ENCODE data around the gene HDAC4.
"Not testable (repeated sequence)": the region's sequence is repeated elsewhere in the genome, so short reads cannot be mapped to it uniquely, and the experiment has no call there.

HDAC4 gene

DNA sequence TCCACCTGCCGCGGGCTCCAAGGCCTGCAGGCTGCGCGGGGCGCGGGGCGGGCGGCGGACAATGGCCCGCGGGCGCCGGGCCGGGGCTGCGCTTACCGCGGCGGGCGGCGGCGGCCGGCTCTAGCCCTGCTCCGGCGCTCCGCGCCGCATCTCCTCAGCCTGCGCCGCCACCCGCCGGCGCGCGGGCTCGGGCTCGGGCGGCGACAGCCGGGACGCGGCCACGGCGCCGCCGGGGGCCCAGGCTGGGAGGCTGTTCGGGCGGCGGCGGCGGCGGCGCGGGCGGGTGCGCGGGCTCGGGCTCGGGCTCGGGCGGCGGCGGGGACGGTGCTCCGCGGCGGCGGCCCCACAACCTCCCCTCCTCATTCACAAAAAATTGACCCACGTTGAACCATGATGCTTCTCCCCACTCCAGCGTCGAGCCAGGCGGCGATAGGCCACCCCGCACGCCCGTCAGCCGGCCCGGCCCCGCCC is at the start of gene HDAC4:
Gene HDAC4 (minus strand): TSS at position 425 of the 471 bp plus-strand sequence. CDS start 48,321 bp downstream, outside the sequence.
- DNase-seq = peak; percentile 4

DNA sequence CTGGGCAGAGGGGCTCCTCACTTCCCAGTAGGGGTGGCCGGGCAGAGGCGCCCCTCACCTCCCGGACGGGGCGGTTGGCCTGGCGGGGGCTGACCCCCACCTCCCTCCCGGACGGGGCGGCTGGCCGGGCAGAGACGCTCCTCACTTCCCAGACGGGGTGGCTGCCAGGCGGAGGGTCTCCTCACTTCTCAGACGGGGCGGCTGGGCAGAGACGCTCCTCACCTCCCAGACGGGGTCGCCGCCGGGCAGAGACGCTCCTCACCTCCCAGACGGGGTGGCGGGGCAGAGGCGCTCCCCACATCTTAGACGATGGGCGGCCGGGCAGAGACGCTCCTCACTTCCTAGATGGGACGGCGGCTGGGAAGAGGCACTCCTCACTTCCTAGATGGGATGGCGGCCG is 48.6 kb upstream of the HDAC4 start:
- DNase-seq = not testable (repeated sequence)

DNA sequence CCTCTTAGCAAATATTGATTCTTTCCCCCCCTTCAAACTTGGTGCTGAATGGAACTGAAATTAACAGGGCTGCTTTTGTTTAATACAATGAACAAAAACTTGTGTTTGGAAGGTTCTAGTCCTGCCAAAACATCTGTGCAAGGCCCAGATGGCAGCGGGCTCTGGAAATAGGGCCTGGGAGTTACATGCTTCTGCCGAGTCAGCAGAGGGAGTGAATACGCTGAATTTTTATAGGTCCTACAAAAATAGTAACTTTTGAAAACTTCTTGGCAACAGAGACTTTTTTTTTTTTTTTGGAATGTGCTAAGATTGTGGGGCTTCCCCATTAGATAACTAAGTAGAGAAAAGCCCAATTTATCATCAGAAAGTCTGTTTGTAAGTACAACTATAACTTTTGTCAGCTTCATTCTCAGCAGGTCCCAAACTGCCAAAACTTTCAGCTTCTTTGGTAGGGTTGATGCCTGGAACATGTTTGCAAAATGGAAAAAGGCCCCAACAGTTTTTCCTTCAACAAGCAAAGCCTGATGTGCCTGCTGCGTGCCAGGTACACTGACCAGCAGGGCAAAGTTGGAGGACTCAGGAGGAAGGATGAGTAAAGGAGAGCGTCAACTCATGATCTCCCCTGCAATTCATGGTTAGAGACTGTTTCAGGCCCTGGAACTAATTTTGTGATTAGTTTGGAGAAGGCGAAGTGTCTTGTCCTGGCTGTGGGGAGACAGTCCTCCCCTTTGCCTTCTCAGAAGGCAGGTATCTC is 45.1 kb upstream of the HDAC4 start:
- no peak for DNase-seq

DNA sequence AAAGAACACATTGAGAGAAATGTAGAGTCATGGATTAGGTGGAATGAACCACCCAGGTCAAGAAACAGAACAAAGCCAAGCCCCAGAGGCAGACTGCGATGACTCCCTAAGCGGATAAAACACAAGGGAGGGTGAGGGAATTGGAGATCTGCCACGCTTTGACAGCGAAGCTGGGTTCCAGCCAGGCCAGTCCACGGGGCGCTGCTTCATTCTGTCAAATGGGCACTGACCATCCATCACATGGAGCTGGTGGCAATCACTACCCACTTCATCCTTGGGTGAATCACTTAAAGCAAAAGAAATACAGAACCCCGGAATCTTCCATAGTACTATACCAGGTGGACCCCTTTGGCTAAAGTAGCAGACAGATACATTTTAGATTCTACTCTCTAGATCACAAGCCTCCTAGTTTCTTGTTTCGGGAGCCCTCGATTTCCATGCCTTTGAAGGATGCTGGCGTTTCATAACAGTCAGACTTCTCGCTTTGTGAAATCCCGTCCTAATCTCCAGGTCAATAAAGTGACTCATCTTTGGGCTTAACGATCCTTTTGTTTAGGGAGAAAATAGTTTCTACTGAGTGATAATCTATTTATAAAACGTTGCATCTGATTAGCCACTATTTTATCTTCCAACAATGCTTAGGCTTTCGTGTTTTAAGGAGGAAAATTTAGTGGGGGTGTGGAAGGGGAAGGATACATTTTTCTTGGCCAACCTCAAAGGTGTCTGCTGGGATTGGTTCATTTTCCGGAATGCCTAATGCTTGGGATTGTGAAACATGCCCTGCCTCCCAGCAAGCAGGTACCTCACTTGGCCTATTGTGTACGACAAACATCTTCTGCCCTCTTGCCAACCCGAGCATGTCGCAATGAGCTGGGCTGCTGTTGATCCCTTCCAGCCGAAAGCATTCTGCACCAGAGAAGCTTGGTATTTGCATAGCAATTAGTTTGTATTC is 44.1 kb upstream of the HDAC4 start:
- no peak for DNase-seq

DNA sequence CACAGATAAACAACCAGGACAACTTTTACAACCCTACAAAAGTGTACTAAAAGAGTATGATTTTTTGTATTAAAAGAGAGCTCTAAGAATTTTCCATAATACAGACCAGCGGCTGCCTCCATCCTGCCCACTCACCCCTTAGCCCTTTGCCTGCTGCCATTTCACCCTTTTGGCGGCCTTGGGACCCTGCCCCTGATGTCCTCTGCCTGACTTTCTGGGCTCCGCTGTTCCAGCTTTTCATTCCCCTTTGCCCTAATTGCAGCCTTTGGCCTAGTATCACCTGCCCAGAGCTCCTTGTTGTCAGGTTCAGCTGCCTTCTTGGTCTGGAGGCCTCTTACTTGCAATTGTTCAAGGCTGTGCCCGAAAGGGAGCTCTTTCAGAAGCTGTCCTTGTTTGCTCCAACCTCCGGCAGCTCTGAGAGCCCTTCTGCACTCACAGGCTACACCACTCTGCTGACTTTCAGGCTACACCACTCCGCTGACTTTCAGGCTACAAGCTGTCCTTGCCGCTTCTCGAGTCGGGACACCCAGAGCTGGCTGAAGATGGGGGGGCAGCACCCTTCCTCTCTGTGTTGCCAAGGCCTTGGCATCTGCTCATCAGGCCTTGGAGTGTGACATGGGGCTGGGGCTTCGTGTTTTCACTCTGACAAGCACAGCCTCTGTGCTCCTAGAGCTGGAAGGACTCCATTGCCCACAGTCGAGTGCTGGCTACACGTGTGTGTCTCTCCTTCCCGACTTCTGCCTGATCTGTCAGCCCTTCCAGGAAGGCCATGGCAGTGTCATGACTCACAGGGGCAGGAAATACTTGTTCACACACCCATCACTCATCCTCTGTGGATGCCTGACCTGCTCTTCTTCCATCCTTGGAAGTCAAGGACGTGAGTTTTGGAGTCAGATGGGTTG is 43.1 kb upstream of the HDAC4 start:
- no peak for DNase-seq

DNA sequence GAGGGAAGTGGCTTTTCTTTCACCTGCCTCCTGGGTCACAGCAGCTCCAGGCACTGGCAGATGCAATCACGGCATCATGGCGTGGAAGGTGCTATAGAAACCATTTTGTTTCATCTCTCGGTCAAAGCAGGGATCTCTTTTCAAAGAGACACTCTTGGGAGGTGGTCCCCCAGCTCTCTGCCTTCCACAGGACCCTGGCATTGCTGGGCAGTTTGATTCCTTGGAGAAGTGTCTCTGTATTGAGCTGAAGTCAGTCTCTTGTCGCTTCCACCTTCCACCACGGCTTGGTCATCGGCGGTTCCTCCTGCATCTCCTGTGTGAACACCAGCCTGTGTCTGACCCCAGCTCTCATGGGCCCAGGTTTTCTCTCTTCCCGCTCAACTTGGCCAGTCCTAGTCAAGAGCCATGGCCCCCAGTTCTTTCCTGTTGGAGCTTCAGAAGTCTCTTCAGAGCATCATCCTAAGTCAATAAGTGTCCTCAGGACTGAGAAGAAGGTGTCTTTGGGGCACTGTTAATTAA is 42.3 kb upstream of the HDAC4 start:
- no peak for DNase-seq

DNA sequence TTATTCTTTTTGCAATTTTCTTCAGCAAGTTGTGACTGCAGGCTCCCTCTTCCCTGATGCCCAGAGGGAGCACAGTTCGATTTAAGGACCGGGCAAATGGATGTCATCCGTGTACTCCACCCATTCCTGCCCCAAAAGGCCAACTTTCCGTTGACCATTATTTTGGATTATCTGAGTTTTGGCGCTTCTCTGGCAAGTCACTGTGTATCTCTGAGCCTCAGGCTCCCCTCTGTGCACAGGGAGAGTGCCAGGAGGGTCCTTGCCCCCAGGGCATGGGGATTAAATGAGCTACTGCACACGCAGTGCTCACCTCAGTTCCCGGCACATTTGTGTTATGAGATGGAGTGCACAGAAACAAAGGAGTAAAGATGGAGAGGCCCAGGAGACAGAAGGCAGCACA is 41.4 kb upstream of the HDAC4 start:
- DNase-seq = no peak

DNA sequence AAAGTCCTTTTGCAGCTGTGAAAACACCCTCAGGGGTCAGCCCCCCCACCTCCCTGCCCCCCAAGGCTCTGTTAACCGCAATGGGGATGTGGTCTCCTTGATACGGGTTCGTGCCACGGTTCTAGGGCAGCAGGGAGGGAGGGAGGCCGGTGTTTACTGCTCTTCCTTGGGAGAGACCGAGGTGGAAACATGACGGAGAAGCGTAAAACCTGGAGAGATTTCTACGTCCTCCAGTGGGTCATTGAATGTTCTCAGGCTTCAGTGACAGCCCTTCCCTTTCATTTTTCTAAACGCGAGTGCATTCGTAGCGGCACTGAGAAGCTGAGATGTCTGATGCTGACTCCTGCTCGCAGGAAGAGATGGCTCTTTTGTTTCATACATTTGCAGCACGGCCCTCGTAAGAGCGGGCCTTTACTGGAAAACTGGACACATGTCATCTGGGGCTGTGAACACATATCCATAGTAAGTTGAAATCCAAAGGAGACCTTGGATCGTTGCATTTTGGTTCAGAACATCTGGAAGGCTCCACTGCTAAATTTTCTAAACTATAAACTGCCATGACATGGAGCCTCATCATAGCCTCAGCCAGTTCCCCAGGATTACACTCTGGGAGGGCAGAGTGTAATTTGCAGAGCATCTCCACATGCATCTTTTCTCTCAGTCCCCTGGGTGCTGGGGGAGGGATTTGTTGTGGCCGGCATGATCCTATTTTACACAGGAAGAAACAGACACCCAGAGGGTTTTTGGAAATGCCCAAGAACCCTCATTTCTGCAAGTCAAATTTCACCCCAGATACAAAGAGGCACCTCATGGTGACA is 40.6 kb upstream of the HDAC4 start:
- DNase-seq = no peak

DNA sequence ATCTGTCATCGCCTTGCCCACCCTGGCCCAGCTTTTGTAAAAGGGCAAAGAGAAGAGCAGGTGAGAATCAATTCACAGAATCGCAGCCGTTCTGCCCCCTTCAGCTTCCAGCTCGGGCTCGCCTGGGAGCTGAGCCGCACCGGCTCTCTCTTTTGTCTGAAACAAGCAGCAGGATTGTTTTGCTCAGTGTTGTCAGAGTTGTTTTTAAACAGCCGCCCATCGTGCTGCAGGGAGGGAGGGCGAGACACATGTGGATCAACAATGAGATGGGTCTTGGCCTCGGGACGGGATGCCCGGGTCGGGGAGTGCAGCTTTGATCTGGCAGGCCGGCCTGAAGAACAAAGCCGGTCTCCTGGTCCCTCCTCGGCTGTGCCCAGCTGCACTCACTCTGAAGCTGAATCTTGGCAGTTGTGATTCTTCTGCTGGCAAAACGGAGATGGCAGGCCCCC is 39.7 kb upstream of the HDAC4 start:
- no peak for DNase-seq

DNA sequence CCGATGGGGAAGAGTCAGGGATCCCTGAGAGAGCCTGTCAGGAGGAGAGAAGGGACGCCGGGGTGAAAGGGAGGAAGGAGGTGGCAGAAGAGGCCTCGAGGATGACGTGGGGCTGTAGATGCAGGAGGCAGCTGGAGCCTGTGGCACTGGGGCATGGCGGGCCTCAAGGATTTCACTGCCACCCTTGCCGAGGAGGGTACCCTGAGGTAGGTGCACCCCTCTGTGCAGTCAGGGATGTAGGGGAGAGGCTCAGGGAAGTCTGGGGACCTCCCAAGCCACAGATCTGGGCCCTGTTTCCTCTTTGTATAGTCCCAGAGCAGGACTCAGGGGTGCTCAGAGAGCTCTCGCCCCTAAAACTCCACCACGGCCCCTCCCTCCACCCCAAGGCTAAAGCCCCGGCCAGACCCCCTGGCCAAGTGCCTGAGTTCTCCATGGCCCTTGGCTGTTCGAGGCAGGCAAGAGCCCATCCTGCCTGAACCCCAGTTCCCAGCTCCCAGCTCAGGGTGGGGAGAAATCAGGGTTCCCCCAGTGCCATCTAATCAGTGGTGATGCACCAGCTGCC is 39.0 kb upstream of the HDAC4 start:
- DNase-seq = no peak

DNA sequence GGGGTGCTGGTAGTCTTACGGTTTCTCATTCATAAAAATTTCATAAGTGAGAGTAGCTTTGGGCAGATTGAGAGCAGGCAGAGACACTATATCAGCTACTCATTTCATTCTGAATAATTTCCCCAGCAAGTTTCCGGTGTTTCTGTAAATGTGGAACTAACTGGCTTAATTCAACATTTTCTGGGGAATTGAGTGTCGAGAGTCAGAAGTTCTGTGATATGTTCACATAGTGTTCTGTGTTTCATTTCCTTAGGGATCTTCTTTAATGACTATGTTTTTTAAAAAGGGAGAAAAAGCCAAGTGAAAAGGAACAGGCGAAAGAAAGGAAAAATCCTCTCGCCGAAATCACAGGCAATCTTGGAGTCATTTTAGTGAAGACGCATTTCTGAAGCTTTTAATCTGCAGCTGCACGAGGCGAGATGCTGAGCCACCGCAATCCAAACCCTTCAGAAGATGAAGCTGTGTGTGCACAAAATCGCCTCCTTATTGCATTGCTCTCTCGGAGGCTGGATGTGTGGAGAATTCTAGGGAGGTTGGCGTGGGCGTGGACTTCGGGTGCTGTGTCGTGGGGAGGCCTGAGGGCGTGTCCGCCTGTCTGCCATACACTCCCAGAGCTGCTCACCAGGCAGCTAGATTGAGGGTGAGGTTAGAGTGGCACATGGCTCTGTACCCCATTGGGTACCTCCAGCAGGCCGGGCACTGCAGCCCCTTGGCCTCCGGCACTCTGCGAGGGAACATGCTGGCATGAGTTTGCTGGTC is 38.4 kb upstream of the HDAC4 start:
- no peak for DNase-seq

DNA sequence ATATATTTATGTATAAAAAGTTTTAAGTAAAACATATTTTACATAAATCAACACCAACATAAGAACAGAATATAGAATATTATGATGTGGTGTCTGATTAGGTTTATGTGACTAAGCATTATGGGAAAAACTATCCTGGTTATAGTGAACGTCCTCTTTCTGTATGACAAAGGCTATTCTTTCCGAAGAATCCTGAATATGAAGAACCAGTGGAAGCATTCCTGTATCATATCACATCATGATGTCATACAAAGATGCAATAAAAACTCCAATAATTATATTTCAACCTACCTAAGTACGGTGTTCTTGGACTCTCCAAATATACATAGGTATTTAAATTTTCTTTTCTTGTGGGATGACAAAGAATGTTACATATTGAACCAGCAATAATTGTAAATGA is 37.5 kb upstream of the HDAC4 start:
- DNase-seq = no peak

DNA sequence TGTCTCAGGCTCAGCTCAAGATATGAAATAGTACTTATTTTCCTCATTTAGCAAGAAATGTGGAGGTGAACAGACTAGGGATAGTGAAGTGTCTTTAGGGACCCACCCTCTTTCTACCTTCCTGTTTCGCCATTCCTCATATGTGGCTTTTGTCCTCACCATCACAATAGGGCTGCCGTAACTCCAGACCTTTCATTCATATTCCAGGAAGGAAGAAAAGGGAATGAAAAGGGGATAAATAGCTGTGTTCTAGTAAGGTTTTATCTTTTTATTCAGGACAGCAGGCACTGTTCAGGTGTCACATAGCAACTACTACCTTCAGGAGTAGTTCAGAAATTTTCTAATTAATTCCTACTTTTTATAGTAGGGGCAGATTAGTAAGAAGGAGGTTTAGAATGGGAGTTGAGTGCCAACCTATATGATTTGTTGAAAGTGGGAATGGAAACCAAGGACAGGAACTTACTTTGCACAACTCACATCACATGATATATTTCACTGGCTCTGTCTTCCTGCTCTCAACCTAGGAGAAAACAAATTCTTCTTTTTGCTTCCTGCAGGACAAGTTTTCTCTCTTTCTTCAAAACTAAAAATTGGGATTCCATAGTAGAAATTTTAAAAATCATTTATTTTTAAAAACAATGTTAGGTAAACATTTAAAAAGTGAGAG is 36.0 kb upstream of the HDAC4 start:
- DNase-seq = no peak

DNA sequence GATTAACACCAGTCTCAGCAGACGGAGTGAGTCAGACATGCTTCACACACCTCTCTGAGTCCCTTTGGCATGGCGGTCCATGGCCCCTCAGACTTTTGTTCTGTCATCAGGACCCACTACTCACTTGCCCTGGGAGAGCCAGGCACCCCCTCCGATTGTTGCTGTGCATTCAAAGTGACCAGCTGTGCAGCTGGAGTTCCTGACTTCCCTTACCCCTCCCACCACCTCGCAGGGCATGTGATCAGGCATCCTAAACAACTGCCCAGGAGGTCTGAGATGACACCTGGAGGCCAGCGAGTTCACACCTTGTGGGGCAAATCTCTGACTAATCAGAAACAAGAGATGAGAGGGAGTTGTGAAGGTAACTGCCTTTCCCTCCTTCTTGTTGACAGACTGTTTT is 35.3 kb upstream of the HDAC4 start:
- no peak for DNase-seq

DNA sequence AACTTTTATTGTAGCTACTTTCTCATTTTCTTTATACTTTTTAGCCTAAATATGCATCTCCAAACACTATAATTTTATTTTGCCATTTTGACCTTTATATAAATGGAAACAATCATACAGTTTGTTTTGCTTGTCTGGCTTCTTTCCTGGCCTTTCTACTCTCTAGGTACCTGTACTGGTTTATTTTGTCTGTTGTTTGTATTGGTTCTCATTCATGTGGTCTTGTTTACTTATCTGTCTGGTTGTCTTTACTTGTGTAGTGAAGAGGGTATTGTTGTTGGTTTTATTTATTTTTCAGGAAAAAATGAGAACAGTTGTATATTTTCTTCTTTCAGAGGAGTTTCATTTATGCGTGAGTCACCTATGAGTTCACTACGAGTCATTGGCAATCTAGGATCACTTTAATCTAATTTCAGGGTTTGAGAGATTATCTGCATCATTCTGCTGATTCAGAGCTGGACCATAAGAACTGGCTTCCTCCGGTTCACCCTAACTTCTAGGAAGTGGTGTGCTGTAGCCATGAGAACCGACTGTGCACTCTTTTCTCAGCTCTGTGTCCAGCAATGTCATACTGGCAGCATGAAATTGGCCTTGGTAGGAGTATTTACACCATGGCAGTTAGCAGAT is 33.1 kb upstream of the HDAC4 start:
- peak; percentile 54 for DNase-seq

DNA sequence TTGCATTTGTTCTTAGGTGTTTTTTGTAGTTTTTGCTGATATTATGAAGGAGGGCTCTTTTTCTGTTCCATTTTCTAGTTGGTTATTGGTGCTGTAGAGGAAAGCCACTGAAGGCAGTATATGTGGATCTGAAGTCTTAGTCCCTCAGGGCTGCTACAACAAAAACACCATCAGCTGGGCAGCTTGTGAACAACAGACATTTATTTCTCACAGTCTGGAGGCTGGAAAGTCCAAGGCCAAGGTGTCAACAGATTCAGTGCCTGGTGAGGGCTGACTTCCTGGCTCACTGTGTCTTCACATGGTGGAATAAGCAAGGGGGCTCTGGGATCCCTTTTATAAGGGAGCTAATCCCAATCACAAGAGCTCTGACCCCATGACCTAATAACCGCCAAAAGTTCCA is 31.4 kb upstream of the HDAC4 start:
- no peak for DNase-seq

DNA sequence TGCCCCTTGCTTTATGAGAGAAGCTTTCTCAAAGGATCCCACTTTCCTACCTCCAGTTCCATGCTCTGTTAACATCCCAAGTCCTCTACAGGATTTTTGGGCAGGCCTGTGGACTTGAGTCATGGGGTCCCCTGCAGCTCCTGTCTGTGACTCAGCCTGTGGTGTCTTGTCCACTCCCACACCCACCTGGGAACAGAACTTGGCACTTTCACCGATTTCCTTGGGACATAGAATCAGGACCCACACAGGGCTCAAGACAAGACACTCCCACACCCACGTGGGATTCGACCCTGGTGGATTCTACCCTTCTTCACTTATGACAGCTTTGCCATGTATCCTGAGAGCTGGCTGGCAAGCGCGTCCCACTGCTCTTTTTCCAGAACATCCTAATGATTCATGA is 30.7 kb upstream of the HDAC4 start:
- no peak for DNase-seq

DNA sequence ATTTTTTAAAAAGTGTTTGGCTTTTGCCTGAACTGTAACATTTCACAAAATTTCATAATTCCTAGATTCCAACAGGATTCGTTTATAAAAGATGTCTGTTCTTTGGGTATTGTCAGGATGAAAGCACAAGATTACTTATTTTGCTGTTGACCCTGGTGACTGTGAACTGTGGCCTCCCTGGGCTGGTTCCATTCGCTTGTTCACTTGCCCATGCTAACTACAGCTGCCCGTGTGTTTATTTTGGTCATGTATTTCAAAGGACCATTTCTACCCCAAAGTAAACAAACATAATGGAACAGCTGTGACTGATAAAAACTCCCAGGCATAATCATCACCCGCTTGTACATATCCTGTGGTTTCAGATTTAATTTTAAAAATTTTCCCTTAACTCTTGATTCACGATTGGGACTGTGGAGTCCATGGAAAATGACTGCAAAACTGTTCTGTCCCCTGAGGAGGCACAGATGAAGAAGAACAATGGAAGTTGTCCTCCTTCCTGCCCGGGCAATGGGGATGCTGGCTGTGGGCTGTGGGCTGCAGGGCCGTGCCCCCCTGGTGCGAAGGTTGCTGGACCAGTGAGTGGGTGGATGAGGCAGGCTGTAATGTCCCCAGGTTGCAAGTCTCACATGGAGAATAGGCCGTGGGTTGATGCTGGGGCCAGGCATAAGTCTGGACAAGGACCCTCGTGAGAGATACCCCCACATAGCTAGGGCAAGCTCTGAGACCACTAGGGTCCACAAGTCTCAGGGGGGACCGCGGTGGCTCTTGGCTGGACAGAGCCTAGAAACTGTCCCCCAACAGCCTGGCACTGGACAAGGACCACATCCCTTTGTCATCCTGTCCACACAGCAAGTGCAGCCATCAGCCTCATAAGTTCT is 28.9 kb upstream of the HDAC4 start:
- no peak for DNase-seq

Measured in activated CD4-positive, alpha-beta T cell treated with anti-CD3 and anti-CD28 coated beads, Interleukin-10, Interleukin-2, amounts not matched to agents 100 ng/mL and 50 ng/mL, durations not matched to agents 16 hours and 8 hours (primary cell).